ENCODE measurements around the gene MRPS6. TPM values are rescaled to one million over a fixed set of nuclear protein-coding genes. Genes with fewer than 3 reads are reported as not detected.

Gene MRPS6
- polyA plus RNA-seq, 1 donor (not counting 4 experiments of a cell fraction or from before 2014, with no cell fraction given), result 41.5 TPM

GRCh38 chr21:34077888-34078287 lies 4.5 kb downstream of the MRPS6 start:
- no peak overlapping the region for H3K27ac ChIP-seq (ENCODE audit: control insufficient read depth, insufficient read depth, low read length)
- H2AFZ ChIP-seq (ENCODE audit: control insufficient read depth, low read length), result no peak overlapping the region
- no peaks in the 10 kb centered on the region for H3K27me3 ChIP-seq (ENCODE audit: control insufficient read depth, extremely low read depth, insufficient read depth, low read length)
- peaks cover 56% of the 10 kb centered on the region for H3K79me2 ChIP-seq (ENCODE audit: control insufficient read depth, insufficient read depth, low read length)
- dilution Hi-C loops (cut with MboI; ENCODE audit: extremely low pct_ligation_motif_present, low sequenced_read_pairs), result no loop called here
- no peak for DNase-seq (ENCODE audit: low read depth, low spot score)
- TF ChIP-seq, protein P1, sequence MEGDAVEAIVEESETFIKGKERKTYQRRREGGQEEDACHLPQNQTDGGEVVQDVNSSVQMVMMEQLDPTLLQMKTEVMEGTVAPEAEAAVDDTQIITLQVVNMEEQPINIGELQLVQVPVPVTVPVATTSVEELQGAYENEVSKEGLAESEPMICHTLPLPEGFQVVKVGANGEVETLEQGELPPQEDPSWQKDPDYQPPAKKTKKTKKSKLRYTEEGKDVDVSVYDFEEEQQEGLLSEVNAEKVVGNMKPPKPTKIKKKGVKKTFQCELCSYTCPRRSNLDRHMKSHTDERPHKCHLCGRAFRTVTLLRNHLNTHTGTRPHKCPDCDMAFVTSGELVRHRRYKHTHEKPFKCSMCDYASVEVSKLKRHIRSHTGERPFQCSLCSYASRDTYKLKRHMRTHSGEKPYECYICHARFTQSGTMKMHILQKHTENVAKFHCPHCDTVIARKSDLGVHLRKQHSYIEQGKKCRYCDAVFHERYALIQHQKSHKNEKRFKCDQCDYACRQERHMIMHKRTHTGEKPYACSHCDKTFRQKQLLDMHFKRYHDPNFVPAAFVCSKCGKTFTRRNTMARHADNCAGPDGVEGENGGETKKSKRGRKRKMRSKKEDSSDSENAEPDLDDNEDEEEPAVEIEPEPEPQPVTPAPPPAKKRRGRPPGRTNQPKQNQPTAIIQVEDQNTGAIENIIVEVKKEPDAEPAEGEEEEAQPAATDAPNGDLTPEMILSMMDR (optimal IDR thresholded peaks at IDR 0.05 in 1 of 3, IDR thresholded peaks at IDR 0.05 in 1 of 3, conservative IDR thresholded peaks at IDR 0.05 in 1 of 3; ENCODE audit: extremely low read depth in 1 of 3, insufficient read depth in 2 of 3, low read length in 3 of 3), result no peak
- TF ChIP-seq EZH2 (IDR thresholded peaks at IDR 0.05; ENCODE audit: low read length), result no peak
- no peaks in the 10 kb centered on the region for H3K9me1 ChIP-seq (ENCODE audit: control insufficient read depth, extremely low read depth, insufficient read depth, low read length)
- FAIRE-seq, result no peak
- peaks cover 6% of the 10 kb centered on the region for H4K20me1 ChIP-seq (ENCODE audit: control insufficient read depth, extremely low read depth, insufficient read depth, low read length)
- no peaks in the 10 kb centered on the region for H3K9me3 ChIP-seq (ENCODE audit: control insufficient read depth, low read depth, low read length)
- peaks cover 6 to 8% of the 10 kb centered on the region in 2 experiments for H3K36me3 ChIP-seq (ENCODE audit: control insufficient read depth in 2 of 2, extremely low read depth in 1 of 2, insufficient read depth in 2 of 2, low read length in 2 of 2)
- H3K4me1 ChIP-seq (ENCODE audit: control insufficient read depth, extremely low read depth, insufficient read depth, low read length), result peaks cover 28% of the 10 kb centered on the region
- H3K4me2 ChIP-seq (ENCODE audit: control insufficient read depth, extremely low read depth, insufficient read depth, low read depth, low read length), result no peak overlapping the region
- H3K9ac ChIP-seq (ENCODE audit: control insufficient read depth, extremely low read depth, insufficient read depth, low read length), result no peak overlapping the region
- H3K4me3 ChIP-seq (ENCODE audit: control insufficient read depth in 2 of 3, extremely low read depth in 1 of 3, insufficient read depth in 2 of 3, low read depth in 1 of 3, low read length in 3 of 3), result no peak overlapping the region

- FAIRE-seq (no peak), DNase-seq (ENCODE audit: low read depth, low spot score) (no peak)
- Histone ChIP-seq H3K27ac (ENCODE audit: control insufficient read depth, insufficient read depth, low read length) (no peak overlapping the region), H3K9ac (ENCODE audit: control insufficient read depth, extremely low read depth, insufficient read depth, low read length) (no peak overlapping the region), H3K4me1 (ENCODE audit: control insufficient read depth, extremely low read depth, insufficient read depth, low read length) (peaks cover 28% of the 10 kb centered on the region), H2AFZ (ENCODE audit: control insufficient read depth, low read length) (no peak overlapping the region), H3K4me3 (ENCODE audit: control insufficient read depth in 2 of 3, extremely low read depth in 1 of 3, insufficient read depth in 2 of 3, low read depth in 1 of 3, low read length in 3 of 3) (no peak overlapping the region), H3K4me2 (ENCODE audit: control insufficient read depth, extremely low read depth, insufficient read depth, low read depth, low read length) (no peak overlapping the region), H3K9me3 (ENCODE audit: control insufficient read depth, low read depth, low read length) (no peaks in the 10 kb centered on the region), H3K79me2 (ENCODE audit: control insufficient read depth, insufficient read depth, low read length) (peaks cover 65% of the 10 kb centered on the region), H4K20me1 (ENCODE audit: control insufficient read depth, extremely low read depth, insufficient read depth, low read length) (peaks cover 6% of the 10 kb centered on the region), H3K27me3 (ENCODE audit: control insufficient read depth, extremely low read depth, insufficient read depth, low read length) (no peaks in the 10 kb centered on the region), H3K36me3 (ENCODE audit: control insufficient read depth in 2 of 2, extremely low read depth in 1 of 2, insufficient read depth in 2 of 2, low read length in 2 of 2) (peaks cover 6 to 8% of the 10 kb centered on the region in 2 experiments), H3K9me1 (ENCODE audit: control insufficient read depth, extremely low read depth, insufficient read depth, low read length) (no peaks in the 10 kb centered on the region)
- no peak for TF ChIP-seq EZH2 (IDR thresholded peaks at IDR 0.05; ENCODE audit: low read length)
- TF ChIP-seq, protein P1 (optimal IDR thresholded peaks at IDR 0.05 in 1 of 3, IDR thresholded peaks at IDR 0.05 in 1 of 3, conservative IDR thresholded peaks at IDR 0.05 in 1 of 3; ENCODE audit: extremely low read depth in 1 of 3, insufficient read depth in 2 of 3, low read length in 3 of 3), result no peak
- dilution Hi-C loops (cut with MboI; ENCODE audit: extremely low pct_ligation_motif_present, low sequenced_read_pairs), result no loop called here
These were observed 5.5 kb downstream of the MRPS6 start for GRCh38 chr21:34078915-34079314.

Data from keratinocyte (primary cell).